A549 (cell line): Measurements from ENCODE around the gene FBXL15.

Experiments
- CEBPB ChIP-seq, 2 experiments: fragments of >200 bp in 1 of 2; sonication (Bioruptor Twin) in 1 of 2; formaldehyde crosslinking in 1 of 2; IDR thresholded peaks; 2 replicates each; pipeline ENCODE4 v1.6.1; 2012 to 2016
- CTCF ChIP-seq: fragments of >200 bp; sonication (Bioruptor Twin); formaldehyde crosslinking; IDR thresholded peaks from 3 replicates; pipeline ENCODE4 v1.5.1; 2016
- HMGXB4 ChIP-seq: fragments of 250-450 bp; sonication (Bioruptor Pico); IDR thresholded peaks from 2 replicates; pipeline ENCODE4 v1.5.0; 2021; ENCODE audit warnings: mild to moderate bottlenecking, moderate library complexity, borderline replicate concordance
- KDM1A ChIP-seq: fragments of 200-600 bp; sonication (generic); IDR thresholded peaks from 2 replicates; pipeline ENCODE4 v1.6.1; 2016; ENCODE audit warnings: low read depth, mild to moderate bottlenecking
- POLR2A ChIP-seq: IDR thresholded peaks from 2 replicates; pipeline ENCODE4 v1.6.1; 2012; ENCODE audit warnings: mild to moderate bottlenecking, low read length
- RAD21 ChIP-seq, 2 experiments: fragments of >200 bp in 1 of 2; sonication (Bioruptor Twin) in 1 of 2; formaldehyde crosslinking in 1 of 2; IDR thresholded peaks in 1 of 2; conservative IDR thresholded peaks in 1 of 2; 2 replicates in 1 of 2; 3 replicates in 1 of 2; pipeline ENCODE4 v1.6.1; 2012 to 2018; ENCODE audit warnings: inconsistent platforms in 1 of 2
- TP53 ChIP-seq: fragments of 250-450 bp; sonication (Bioruptor Pico); IDR thresholded peaks from 2 replicates; pipeline ENCODE4 v1.5.0; 2021; ENCODE audit warnings: mild to moderate bottlenecking, moderate library complexity

- TF ChIP-seq TP53 (no peak), HMGXB4 (CRISPR knock-in tag) (no peak), KDM1A (no peak), POLR2A (no peak), CTCF (no peak), CEBPB (IDR thresholded peaks at IDR 0.05) (no peak), RAD21 (conservative IDR thresholded peaks at IDR 0.05 in 1 of 2, IDR thresholded peaks at IDR 0.05 in 1 of 2) (no peak)
These were observed 19.9 kb upstream of the FBXL15 start for GRCh38 chr10:102400598-102401341.
